C4-2B (cell line): Measurements from ENCODE around the gene TOM1L2.

Experiments
- ZFX ChIP-seq: fragments of 450-650 bp; IDR thresholded peaks from 2 replicates; pipeline ENCODE4 v1.6.1; 2017
- TF ChIP-seq, protein P1 (sequence below): fragments of 450-650 bp; conservative IDR thresholded peaks from 2 replicates; pipeline ENCODE4 v1.5.1; 2017; ENCODE audit warnings: mild to moderate bottlenecking

DNA sequence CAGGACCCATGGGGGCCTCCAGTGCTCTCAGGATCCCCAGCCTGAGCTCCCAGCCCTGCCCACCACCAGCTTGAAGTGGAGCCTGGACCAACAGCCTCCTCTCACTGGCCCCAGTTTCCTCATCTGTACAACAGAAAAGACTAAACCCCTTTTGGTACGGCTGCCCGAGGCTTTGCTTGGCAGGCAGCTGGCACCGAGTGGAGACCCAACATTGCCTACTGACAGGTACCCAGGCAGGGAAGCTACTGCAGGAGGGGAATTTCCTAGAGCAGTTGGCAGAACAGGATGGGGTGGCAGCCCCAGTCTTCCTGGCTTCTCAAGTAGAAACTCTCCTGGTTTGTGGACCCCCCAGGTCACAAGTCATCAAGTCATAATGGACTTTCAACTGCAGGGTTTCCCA lies 149.6 kb downstream of the TOM1L2 start:
- TF ChIP-seq, protein P1, sequence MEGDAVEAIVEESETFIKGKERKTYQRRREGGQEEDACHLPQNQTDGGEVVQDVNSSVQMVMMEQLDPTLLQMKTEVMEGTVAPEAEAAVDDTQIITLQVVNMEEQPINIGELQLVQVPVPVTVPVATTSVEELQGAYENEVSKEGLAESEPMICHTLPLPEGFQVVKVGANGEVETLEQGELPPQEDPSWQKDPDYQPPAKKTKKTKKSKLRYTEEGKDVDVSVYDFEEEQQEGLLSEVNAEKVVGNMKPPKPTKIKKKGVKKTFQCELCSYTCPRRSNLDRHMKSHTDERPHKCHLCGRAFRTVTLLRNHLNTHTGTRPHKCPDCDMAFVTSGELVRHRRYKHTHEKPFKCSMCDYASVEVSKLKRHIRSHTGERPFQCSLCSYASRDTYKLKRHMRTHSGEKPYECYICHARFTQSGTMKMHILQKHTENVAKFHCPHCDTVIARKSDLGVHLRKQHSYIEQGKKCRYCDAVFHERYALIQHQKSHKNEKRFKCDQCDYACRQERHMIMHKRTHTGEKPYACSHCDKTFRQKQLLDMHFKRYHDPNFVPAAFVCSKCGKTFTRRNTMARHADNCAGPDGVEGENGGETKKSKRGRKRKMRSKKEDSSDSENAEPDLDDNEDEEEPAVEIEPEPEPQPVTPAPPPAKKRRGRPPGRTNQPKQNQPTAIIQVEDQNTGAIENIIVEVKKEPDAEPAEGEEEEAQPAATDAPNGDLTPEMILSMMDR = no peak
- TF ChIP-seq ZFX = no peak
